ENCODE results near the gene OBSCN. TPM values are rescaled to one million over a fixed set of nuclear protein-coding genes. Genes with fewer than 3 reads are reported as not detected.
A peak's percentile ranks its signal among the peaks of the same experiment; 100 is the strongest.

OBSCN gene
- total RNA-seq, 1 donor from 2014 or later: 7.6 TPM

DNA sequence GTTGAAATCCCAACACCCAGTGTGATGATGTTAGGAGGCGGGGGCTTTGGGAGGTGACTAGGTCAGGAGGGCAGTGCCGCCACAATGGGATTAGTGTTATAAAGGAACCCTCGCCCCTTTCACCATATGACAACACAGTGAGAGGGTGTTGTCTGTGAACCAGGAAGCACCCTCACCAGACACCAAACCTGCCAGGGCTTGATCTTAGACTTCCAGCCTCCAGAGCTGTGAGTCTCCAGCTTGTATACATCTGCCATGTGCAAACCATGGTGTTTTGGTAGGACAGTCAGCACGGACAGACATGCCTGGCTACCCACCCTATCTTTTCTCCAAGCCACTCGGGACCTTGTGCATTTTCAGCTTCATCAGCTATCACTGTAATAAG is 194.8 kb downstream of the OBSCN start:
- peaks cover 23% of the 10 kb centered on the region for H3K36me3 ChIP-seq (ENCODE audit: control insufficient read depth, insufficient read depth, low read length)
- FAIRE-seq (no peak), DNase-seq (ENCODE audit: low read depth) (peak; percentile 68)
- H3K27me3 ChIP-seq (ENCODE audit: control insufficient read depth, insufficient read depth, low read length): no peaks in the 10 kb centered on the region
- H3K4me3 ChIP-seq (ENCODE audit: low read depth, low read length): no peak overlapping the region
- TF ChIP-seq, protein P1, sequence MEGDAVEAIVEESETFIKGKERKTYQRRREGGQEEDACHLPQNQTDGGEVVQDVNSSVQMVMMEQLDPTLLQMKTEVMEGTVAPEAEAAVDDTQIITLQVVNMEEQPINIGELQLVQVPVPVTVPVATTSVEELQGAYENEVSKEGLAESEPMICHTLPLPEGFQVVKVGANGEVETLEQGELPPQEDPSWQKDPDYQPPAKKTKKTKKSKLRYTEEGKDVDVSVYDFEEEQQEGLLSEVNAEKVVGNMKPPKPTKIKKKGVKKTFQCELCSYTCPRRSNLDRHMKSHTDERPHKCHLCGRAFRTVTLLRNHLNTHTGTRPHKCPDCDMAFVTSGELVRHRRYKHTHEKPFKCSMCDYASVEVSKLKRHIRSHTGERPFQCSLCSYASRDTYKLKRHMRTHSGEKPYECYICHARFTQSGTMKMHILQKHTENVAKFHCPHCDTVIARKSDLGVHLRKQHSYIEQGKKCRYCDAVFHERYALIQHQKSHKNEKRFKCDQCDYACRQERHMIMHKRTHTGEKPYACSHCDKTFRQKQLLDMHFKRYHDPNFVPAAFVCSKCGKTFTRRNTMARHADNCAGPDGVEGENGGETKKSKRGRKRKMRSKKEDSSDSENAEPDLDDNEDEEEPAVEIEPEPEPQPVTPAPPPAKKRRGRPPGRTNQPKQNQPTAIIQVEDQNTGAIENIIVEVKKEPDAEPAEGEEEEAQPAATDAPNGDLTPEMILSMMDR (IDR thresholded peaks at IDR 0.05; ENCODE audit: insufficient read depth, low read length, severe bottlenecking): no peak

DNA sequence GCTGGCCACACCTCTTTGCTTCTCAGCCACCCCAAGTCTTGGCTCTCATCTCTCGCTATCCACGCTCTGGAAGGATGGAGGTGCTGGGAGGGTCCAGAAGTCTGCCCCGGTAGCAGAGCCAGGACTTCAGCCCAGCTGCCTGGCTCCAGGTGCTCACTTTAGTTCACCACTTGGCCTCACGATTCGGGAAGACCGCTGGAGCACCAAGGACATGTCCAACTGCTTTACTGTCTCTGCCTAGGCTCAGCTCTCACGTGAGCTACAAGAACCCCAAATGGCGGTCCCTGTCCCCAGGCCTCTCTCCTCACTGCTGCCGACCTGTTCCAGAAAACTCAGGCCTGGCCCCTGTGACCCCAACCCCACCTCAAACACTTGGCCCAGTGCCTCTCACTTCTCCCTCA is 195.4 kb downstream of the OBSCN start:
- no peak overlapping the region for H3K4me3 ChIP-seq (ENCODE audit: low read depth, low read length)
- H3K36me3 ChIP-seq (ENCODE audit: control insufficient read depth, insufficient read depth, low read length): peaks cover 18% of the 10 kb centered on the region
- TF ChIP-seq, protein P1 (IDR thresholded peaks at IDR 0.05; ENCODE audit: insufficient read depth, low read length, severe bottlenecking): no peak
- no peak for FAIRE-seq
- no peaks in the 10 kb centered on the region for H3K27me3 ChIP-seq (ENCODE audit: control insufficient read depth, insufficient read depth, low read length)
- DNase-seq (ENCODE audit: low read depth): no peak

DNA sequence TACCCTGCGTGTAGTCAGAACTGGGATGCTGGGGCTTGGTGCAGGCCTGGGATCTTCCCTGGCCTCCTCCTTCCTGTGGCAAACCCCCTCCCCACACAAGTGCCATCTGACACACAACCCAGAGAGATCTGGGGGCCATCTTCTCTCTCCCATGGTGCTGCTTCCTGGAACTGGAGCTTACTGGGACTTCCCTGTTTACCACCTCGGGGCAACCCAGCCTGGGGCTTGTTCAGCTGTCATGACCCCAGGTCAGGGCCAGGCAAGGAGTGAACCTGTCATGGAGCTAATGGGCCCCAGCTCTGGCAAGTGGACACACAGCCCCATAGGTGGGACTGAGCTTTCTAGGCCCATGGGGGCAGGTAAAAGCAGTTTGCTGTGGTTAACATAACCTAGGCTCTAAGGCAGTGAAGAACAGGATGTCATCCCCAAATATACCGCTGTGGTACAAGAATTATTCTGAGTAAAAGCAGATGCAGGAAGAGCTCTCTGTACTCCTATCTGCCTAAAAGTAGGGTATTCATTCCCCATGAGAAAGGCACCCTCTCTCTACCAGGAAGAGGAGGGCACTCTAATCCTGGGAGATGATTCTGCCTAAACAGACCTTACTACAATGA is 196.4 kb downstream of the OBSCN start:
- FAIRE-seq: no peak
- no peak for DNase-seq (ENCODE audit: low read depth)
- TF ChIP-seq, protein P1 (IDR thresholded peaks at IDR 0.05; ENCODE audit: insufficient read depth, low read length, severe bottlenecking): no peak
- H3K4me3 ChIP-seq (ENCODE audit: low read depth, low read length): no peak overlapping the region
- H3K27me3 ChIP-seq (ENCODE audit: control insufficient read depth, insufficient read depth, low read length): no peaks in the 10 kb centered on the region
- H3K36me3 ChIP-seq (ENCODE audit: control insufficient read depth, insufficient read depth, low read length): peaks cover 11% of the 10 kb centered on the region

DNA sequence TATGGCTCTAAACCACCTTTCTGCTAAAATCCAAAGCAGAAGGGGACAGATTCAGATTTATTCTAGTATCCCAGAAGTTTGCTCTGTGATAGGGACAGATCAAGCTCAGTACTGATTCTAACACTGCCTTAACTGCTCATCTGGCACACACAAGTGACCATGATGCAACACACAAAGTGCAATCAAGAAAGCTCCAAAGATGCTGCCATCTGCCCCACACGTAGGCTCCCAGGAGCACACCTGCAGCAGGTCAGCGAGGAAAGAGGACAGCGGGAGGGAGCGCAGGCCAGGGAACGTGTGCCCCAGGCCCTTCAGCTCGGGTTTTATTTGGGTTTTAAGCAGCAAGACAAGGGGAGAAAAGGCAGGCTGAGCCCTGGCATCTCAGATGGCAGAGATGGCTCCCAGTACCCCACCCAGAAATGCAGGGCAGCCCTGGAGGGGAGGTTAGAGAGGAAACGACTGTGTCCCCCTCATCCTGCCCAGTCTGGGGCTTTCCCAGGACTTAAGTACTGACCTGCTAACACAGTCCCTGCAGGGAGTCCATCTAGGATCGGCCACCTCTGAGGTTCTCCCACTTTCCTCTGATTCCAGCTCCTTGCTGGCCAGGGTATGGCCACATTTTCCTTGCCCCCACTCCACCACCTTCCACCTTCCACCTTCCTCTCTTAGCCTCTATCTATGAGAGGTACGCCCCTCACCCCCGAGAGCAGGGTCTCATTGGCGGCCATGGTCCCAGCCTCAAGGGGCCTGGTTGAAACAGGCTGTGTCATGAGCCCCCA is 197.5 kb downstream of the OBSCN start:
- TF ChIP-seq, protein P1 (IDR thresholded peaks at IDR 0.05; ENCODE audit: insufficient read depth, low read length, severe bottlenecking): no peak

DNA sequence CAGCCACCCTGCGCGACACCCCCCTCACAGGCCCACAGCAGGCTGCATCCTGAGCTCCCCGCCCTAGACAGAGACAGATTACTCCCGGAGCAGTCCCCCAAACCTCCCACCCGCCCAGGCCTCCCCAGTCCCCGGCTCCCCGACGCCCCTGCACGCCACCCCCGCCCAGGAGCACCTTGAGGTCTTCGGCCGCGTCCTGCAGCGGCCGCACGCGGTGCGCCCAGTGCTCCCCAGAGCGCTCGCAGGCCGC is 198.1 kb downstream of the OBSCN start:
- TF ChIP-seq, protein P1 (IDR thresholded peaks at IDR 0.05; ENCODE audit: insufficient read depth, low read length, severe bottlenecking): no peak
- Histone ChIP-seq H3K36me3 (ENCODE audit: control insufficient read depth, insufficient read depth, low read length) (peaks cover 4% of the 10 kb centered on the region), H3K27me3 (ENCODE audit: control insufficient read depth, insufficient read depth, low read length) (no peaks in the 10 kb centered on the region), H3K4me3 (ENCODE audit: low read depth, low read length) (peak overlapping the region; percentile 86)
- FAIRE-seq (no peak), DNase-seq (ENCODE audit: low read depth) (no peak)

More for the DNA sequence above, 197.5 kb downstream of the OBSCN start:
- FAIRE-seq (no peak), DNase-seq (ENCODE audit: low read depth) (no peak)
- peak overlapping the region; percentile 86 for H3K4me3 ChIP-seq (ENCODE audit: low read depth, low read length)
- H3K36me3 ChIP-seq (ENCODE audit: control insufficient read depth, insufficient read depth, low read length): peaks cover 7% of the 10 kb centered on the region
- no peaks in the 10 kb centered on the region for H3K27me3 ChIP-seq (ENCODE audit: control insufficient read depth, insufficient read depth, low read length)
